Cardiac septum (tissue), 1 donor: ENCODE measurements around the gene ACVR2B. TPM values are rescaled to one million over a fixed set of nuclear protein-coding genes. Genes with fewer than 3 reads are reported as not detected.

Experiments used
- DNase-seq: peaks from one replicate; pipeline ENCODE4 v3.0.0-alpha.2; 2020; ENCODE audit warnings: low spot score
- intact Hi-C: fragments of 100-400 bp; cut with DNase I; formaldehyde crosslinking; loops from one replicate; pipeline ENCODE4 v1.14.0; 2022
- total RNA-seq: library from RNA; stranded (reverse); fragmentation: NEBNext Ultra II Directional; extraction: Animal tissue kit (Norgen Biotek cat#: 25700); gene quantifications from one replicate; pipeline ENCODE4 v1.2.1, GENCODE V29; 2021
- donor health status: DM: no; HTN: no; CAD: no.

Gene ACVR2B
- total RNA-seq, 1 donor from 2014 or later = 6.3 TPM

DNA sequence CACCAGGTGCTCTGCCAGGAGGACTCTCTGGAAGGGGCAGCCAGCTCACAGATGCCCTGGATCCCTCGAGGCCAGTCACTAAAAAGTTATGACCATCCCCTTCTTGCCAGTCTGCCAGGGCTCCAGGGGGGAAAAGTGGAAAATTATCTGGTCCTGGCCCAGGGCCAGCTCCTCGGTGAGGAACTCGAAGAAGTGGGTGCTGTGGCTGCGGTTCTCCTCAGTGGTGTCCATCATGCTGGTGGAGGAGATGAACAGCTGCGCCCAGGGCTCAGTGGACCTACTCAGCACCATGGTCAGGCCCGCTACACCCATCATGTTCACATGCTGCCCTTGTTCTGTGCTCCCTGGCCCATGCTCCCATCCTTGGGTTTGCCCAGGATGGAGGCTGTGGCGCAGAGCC lies 61.7 kb downstream of the ACVR2B start:
- intact Hi-C loops = no loop called here
- no peak for DNase-seq

DNA sequence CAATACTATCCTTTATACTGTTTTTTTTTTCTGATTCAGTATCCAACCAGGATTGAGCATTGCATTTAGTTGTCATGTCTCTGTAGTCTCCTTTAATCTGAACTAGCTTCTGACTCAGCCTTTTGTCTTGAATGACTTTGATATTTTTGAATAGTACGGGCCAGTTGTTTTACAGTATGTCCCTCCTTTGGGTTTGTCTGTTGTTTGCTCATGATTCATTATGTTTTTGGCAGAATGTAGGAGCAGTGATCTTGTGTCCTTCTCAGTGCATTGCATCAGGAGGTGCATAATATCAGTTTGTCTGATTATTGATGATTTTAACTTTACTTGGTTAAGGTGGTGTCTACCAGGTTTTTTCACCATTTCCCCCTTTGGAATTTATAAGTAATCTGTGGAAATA lies 63.0 kb downstream of the ACVR2B start:
- intact Hi-C loops = no loop called here
- DNase-seq = no peak

DNA sequence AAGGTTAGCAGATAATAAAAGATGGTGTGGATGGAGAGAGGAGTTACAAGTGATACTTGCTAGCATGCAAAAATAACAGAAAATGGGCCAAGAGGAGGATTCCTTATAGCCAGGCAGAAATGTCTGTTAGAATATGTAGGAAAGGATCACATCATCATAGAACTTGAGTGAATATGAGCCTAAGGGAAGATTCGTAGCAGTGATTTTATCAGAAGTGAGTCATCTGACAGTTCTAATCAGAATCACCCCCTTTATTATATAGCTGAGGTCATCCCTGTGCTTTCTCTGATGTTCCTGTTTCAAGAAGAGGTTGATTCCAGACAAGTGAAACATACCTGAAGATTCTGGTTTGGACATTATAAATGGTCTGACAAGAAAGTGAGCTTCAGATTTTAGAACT lies 65.3 kb downstream of the ACVR2B start:
- no peak for DNase-seq
- intact Hi-C loops = no loop called here

DNA sequence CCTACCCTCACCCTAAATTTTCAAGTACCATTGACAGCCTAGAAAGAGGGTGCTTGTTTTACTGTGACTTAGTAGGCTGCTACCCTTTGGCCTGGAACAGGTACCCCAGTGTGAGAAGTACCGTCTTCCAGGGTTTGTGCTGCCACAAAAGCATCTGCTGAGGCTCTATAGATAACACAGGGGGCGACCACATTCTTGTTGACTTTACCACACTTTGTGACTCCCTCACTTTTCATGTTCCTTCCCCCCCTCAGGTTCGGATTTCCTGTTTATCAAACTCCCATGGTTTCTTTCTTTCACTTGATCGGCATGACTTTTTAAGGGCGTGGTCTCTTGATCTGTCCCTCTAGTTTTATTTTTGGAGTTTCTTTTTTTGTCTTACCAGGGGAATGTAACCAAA lies 66.0 kb downstream of the ACVR2B start:
- no peak for DNase-seq
- intact Hi-C loops = loop anchor here (2.0 to 10.0 kb wide), 3 partner anchors 131 to 485 kb away; no protein-coding TSS in a partner anchor

DNA sequence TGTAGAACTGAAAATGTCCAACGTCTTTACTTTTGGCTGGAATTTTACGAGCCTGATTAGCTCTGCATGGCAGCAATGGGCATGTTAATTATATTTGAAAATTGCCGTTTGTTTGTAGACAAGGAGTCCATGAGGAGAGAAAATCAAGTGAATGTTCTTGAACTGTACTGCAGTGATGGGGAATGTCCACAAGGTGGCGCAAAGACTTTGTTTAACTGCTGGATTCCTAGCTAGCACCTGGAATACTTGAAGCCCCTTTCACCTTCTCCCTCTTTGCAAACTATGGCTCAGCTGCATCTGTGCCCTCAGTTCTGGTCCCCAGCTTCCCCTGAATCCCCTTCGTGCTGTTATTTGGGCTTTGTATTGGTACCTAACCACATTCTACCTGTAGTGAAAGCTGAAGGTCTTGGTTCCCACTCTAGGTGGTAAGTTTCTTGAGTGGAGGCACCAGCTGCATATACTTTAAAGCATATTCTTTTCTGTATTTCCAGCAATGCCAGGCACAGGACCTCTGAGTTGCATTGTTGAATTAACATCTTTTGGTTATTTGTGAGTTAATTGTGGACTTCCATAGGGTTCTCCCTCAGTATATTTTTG lies 67.8 kb downstream of the ACVR2B start:
- intact Hi-C loops = loop anchor here (2.0 to 10.0 kb wide), 3 partner anchors 129 to 483 kb away; no protein-coding TSS in a partner anchor
- no peak for DNase-seq

DNA sequence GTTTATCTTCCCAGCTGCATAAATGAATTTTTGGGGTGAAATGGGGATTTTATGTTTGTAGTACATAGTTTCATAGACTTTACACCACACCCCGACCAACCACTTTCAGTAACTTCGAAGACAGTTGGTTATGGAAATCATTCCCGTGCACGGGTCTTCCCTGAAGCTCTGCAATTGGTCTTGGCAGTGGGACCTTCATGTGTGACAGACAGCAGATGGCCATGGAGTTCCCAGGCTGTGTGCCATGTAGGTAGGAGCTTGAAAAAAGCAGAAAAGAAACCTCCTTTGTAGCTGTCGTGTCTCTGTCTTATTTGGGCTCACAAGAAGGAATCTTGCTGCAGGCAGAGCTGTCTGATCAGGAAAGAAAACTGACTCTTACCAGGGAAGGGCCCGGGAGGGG lies 68.3 kb downstream of the ACVR2B start:
- no peak for DNase-seq
- intact Hi-C loops = loop anchor here (2.0 to 10.0 kb wide), 2 partner anchors 25 to 483 kb away; partner anchors contain the start of gene EXOG

DNA sequence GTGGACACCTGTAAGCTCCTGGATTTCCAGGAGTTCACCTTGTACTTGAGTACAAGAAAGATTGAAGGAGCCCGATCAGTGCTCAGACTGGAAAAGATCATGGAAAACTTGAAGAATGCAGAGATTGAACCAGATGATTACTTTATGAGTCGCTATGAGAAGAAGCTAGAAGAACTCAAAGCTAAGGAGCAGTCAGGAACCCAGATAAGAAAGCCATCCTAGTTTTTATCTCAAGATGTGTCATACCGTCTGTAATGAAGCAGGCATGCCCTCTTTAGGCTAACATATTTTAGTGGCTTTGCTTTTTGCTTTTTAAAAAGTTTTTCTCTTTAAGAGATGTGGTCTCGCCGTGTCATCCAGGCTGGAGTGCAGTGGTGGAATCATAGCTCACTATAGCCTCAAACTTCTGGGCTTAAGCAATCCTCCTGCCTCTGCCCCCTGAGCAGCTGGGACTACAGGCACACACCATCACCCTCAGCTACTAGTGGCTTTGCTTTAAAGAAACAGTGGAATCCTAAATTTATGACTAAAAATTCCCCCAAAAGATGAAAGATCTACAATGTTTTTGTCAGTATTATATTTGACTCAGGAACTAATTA lies 70.5 kb downstream of the ACVR2B start:
- no peak for DNase-seq
- intact Hi-C loops = loop anchor here (10.0 kb wide), 1 partner anchor 481 kb away; no protein-coding TSS in a partner anchor

DNA sequence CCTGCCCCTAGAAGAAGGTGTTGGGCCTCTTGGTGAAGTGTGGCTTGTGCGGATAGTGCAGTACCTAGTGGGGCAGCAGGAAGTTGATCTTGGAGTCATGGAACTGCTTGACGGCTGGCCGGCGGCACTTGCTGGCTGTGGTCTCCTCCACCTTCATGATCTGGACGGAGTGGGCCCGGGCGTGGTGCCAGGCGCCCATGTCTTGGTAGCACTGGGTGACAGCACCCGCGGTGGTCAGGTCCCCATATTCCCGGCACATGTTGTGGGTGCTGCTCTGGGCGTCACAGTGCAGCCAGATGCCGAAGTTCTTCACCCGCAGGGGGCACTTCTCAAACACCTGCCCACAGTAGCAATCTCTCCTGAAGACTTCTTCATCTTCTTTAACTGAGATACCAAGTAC lies 73.1 kb downstream of the ACVR2B start:
- intact Hi-C loops = loop anchor here (10.0 kb wide), 1 partner anchor 478 kb away; no protein-coding TSS in a partner anchor
- no peak for DNase-seq

DNA sequence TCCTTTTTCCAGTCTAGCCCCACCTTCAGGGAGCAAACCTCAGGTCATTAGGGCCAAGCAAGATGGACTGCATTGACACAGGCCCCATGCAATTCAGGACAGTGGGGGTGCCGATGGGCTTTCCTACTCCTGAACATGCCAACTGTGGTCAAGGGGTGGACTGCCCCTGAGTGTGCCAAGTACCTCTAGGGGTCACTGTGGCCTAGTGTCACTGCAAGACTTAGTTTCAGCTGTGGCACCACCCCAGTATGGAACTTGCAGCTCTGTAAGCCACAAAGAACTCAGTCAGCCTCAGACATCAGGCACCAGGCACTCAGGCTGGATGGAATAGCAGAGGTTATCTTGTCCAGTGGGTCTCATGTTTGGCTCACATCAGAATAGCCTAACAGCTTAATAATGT lies 74.8 kb downstream of the ACVR2B start:
- intact Hi-C loops = loop anchor here (10.0 kb wide), 1 partner anchor 476 kb away; no protein-coding TSS in a partner anchor
- no peak for DNase-seq

DNA sequence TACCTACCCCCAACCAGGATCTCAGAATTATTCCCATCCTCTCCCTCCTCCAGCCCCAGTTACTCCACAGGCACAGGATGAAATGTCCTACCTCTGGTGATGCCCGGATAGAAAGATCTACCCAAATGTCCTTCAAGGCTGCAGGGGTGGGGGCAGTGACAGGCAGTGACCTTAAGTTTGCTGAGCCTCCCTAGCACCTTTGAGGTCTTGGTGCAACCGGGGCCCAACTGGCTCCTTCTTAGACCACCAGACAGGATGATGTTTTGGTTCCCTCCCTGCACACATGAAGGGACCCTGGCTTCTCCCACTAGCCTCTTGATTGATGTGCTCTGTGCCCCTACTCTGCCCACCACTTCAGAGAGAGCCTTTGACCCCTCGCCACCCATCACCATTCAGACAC lies 78.8 kb downstream of the ACVR2B start:
- intact Hi-C loops = no loop called here
- no peak for DNase-seq

DNA sequence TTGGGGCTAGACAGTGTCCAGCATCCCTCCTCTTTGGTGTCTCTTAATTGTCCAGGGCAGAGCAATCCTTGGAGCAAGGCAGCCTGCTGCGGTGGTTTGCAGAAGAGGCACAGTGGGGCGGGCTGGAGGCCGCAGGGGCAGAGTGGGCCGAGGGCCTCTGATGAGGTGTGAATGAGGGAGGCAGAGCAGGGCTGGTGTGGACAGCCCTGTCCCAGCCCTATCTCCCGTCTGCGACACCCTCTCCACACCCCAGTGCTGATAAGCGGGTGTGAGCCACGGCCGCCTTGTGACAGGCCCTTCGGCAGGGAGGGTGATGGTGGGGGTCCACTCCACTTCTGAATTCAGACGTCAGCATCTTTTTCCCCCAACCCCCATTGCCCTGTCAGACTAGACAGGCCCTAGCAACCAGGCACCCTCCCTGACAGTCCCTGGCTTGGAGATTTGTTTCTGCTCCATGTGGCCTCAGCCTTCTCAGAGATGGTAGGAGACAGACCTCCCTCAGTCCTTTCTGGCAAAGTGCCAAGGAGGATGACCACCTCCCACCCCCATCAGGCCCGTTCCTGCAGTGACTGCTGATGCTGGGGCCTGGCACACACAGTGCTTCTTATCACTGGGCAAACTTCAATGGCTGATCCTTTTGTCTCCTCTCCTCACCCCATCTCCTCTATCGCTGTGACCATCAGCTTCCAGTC lies 79.7 kb downstream of the ACVR2B start:
- intact Hi-C loops = loop anchor here (1.0 kb wide), 1 partner anchor 10 kb away; no protein-coding TSS in a partner anchor
- peak; percentile 90 for DNase-seq

DNA sequence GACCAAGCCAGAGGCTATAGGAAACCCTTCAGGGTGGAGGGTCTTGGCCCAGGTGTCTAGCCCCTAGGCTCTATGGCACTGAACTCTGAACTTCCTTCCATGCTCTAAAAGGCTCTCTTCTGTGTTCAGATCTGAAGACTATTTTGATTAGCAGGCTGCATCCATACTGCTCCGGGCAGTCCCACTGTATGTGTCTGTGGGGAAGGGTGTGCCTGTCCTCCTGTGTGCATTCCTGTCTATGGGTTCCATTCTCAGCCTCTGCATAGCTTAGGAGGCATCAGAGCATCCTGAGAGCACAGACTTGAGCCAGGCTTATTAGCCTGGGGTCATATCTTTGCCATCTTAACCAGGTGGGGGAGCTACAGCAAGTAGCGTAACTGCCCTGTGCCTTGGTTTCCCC lies 80.5 kb downstream of the ACVR2B start:
- intact Hi-C loops = no loop called here
- no peak for DNase-seq

DNA sequence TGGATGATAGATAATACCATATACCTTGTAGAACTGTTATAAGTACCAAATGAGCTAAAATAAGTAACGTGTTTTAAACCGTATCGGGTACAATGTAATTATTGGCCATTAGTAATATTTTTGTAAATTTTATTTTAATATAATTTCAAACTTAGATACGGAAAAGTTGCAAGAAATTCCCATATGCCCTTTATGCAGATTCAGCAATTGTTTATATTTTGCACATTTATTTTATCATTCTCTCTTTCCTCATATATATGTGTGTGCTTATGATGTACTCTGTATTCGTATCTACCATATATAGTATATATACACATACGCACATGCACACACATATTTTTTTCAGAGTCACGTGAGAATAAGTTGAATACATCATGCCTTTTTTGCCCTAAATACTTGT lies 80.9 kb downstream of the ACVR2B start:
- intact Hi-C loops = no loop called here
- DNase-seq = no peak

DNA sequence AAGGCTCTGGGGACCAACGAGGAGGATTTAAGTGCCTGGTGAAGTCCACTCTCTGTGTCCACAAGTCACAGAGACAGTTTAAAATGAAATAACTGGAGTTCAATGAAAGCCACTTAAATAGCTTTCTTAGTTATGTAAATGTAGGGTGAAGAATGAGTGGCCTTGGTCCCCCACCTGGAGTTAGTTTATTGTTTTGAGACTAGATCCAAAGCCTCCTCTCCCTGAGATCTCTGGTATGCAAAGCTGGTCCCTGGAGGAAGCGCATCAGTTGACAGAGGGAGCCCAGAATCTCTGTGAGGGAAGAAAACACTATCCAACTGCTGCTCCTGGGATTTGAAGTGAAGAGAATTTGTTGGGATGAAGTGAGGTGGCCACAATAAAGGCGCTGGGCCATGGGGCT lies 83.0 kb downstream of the ACVR2B start:
- DNase-seq = no peak
- intact Hi-C loops = no loop called here

DNA sequence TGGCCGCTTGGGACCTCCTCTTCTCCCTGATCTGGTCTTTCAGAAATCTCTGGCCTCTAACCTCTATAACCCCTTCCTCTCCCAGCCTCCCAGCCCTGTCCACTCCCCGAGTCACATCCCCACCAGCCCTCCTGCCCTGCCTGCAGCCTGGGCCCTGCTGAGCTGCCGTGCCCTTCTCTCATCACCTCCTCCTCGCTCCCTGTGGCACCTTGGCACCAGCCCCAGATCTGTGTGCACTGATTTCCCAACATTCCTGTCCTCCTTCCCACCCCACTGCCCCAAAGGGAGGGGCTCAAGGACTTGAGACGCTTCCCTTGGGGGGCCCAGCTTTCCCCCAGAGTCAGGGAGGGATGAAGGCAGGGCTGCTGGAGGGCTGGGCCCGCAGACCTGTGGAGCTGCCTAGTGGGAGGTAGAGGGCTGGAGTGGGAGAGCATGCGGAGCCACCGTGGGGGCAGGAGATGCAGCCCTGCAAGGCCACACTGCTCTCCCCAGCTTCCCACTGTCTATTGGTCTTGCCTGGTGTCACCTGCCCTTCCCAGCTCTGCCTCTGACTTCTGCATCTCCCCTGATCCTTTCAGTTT lies 85.2 kb downstream of the ACVR2B start:
- peak; percentile 80 for DNase-seq
- intact Hi-C loops = no loop called here

DNA sequence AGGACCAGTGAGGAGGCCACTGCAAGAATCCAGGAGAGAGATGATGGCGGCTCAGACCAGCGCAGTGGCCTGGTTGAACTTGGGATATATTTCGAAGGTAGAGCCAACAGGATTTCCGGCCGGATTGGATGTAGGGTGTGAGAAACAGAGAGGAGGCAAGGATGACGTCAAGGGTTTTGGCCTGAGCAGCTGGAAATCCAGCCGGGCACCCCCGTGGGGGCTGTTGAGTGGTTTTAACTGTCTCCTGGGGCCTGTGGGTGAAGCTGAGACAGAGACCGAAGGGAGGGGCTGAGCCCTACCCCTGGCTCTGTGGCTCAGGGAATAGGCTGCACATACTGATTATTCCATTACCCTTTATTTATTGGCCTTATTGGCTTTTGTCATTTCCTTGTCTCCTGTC lies 88.1 kb downstream of the ACVR2B start:
- DNase-seq = peak; percentile 78
- intact Hi-C loops = loop anchor here (5.0 to 10.0 kb wide), 2 partner anchors 45 to 183 kb away; partner anchors contain the start of gene EXOG
